ENCODE results near the gene NPHP4. TPM values are rescaled to one million over a fixed set of nuclear protein-coding genes. Genes with fewer than 3 reads are reported as not detected.

The NPHP4 gene
- total and polyA plus RNA-seq, 7 donors = 1.3 to 2.8 (median 1.8) TPM

DNA sequence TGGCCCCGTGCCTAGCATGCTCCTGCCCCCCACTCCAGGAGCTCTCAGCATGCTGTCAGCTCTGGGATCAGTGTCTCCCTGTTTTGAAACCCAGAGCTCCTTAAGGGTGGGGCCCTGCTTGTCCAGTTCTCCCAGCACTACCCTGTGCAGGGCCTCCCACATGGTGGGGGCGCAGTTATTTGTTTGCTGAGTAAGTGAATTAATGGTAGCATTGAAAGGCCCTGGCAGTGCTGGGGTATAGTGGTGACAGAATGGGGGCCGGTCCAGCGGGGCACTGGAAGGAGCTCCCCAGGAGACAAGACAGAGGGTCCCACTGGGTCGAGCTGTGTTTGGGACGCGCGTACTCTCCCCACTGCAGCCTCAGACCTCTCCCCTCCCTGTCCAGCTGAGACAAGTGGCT is 99.9 kb downstream of the NPHP4 start:
- no peak for TF ChIP-seq CTCF (IDR thresholded peaks at IDR 0.05)
- Histone ChIP-seq H3K36me3 (ENCODE audit: insufficient read depth in 1 of 2, low read depth in 1 of 2) (no peaks in the 10 kb centered on the region), H3K4me1 (no peaks in the 10 kb centered on the region), H3K27ac (no peak overlapping the region), H3K4me3 (no peak overlapping the region), H3K27me3 (ENCODE audit: insufficient read depth in 3 of 3, low read length in 2 of 3) (no peaks in the 10 kb centered on the region), H3K9me3 (no peaks in the 10 kb centered on the region)
- intact Hi-C loops (cut with DNase I) = no loop called here
- WGBS, 3 donors = 95 to 97% (median 96%) methylated on average over 7 to 8 of the region's 8 CpGs
- peak in 1 of 2 donors; percentile 13 for DNase-seq
- ATAC-seq = no peak

DNA sequence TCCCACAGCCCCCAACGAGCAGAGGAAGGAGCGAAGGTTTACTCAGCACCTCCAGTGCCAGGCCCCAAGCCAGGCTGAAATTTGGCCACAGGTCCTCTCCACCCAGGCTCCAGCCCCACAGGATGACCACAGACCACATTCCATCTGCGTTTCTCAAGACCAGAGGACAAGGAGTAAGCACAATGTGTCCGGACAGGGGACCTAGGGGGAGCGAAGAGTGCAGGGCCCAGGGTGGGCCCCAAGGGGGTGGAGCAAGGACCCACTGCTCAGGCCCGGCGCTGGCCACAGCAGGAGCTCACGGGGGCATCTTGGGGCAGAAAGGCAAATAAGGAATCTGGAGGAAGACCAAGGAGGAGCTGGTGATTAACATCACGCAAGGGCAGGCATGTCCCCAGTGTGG is 100.5 kb downstream of the NPHP4 start:
- intact Hi-C loops (cut with DNase I) = no loop called here
- no peaks in the 10 kb centered on the region for H3K36me3 ChIP-seq (ENCODE audit: insufficient read depth in 1 of 2, low read depth in 1 of 2)
- H3K4me3 ChIP-seq = no peak overlapping the region
- H3K9me3 ChIP-seq = no peaks in the 10 kb centered on the region
- H3K4me1 ChIP-seq = no peaks in the 10 kb centered on the region
- no peak for TF ChIP-seq CTCF (IDR thresholded peaks at IDR 0.05)
- H3K27me3 ChIP-seq (ENCODE audit: insufficient read depth in 3 of 3, low read length in 2 of 3) = no peaks in the 10 kb centered on the region
- H3K27ac ChIP-seq = no peak overlapping the region
- peak in 1 of 2 donors; percentile 22 for DNase-seq
- ATAC-seq = no peak
- 66 to 74% (median 69%) methylated on average over 9 of the region's 9 CpGs for WGBS, 3 donors

DNA sequence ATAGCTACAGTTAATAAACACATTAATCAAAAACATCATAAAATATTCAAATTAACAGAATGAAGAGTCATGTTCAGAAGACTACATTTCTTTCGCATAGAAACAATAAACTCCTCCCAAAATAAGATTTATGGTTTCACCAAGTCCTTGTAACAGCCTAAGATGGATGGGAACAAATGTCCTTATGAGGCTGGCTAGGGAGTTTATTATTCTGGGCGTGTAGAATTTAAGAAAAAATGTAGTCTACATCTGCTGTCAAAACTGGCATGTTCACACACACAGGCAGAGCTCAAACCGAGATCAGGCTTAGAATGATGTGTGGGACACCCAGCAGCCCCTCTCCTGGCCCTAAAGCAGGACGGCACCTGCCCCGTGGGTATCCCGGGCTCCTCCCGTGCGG is 101.1 kb downstream of the NPHP4 start:
- H3K4me3 ChIP-seq = no peak overlapping the region
- no peaks in the 10 kb centered on the region for H3K27me3 ChIP-seq (ENCODE audit: insufficient read depth in 3 of 3, low read length in 2 of 3)
- intact Hi-C loops (cut with DNase I) = no loop called here
- TF ChIP-seq CTCF (IDR thresholded peaks at IDR 0.05) = no peak
- H3K36me3 ChIP-seq (ENCODE audit: insufficient read depth in 1 of 2, low read depth in 1 of 2) = no peaks in the 10 kb centered on the region
- ATAC-seq = no peak
- H3K4me1 ChIP-seq = no peaks in the 10 kb centered on the region
- WGBS, 3 donors = 46 to 59% (median 50%) methylated on average over 8 of the region's 8 CpGs
- no peak overlapping the region for H3K27ac ChIP-seq
- DNase-seq = peak in 1 of 2 donors; percentile 22
- no peaks in the 10 kb centered on the region for H3K9me3 ChIP-seq

- intact Hi-C loops (cut with DNase I) = no loop called here
- Histone ChIP-seq H3K36me3 (ENCODE audit: insufficient read depth in 1 of 2, low read depth in 1 of 2) (no peaks in the 10 kb centered on the region), H3K9me3 (no peaks in the 10 kb centered on the region), H3K4me1 (no peaks in the 10 kb centered on the region), H3K27ac (no peak overlapping the region), H3K4me3 (no peak overlapping the region), H3K27me3 (ENCODE audit: insufficient read depth in 3 of 3, low read length in 2 of 3) (no peaks in the 10 kb centered on the region)
- no peak for TF ChIP-seq CTCF (IDR thresholded peaks at IDR 0.05)
- 82 to 84% (median 82%) methylated on average over 22 of the region's 22 CpGs for WGBS, 3 donors
- peak in 1 of 2 donors; percentile 38 for DNase-seq
- no peak for ATAC-seq
Observed at GRCh38 chr1:5890346-5891106, 101.7 kb downstream of the NPHP4 start.

- Histone ChIP-seq H3K27me3 (ENCODE audit: insufficient read depth in 3 of 3, low read length in 2 of 3) (no peaks in the 10 kb centered on the region), H3K36me3 (ENCODE audit: insufficient read depth in 1 of 2, low read depth in 1 of 2) (no peaks in the 10 kb centered on the region), H3K27ac (no peak overlapping the region), H3K4me3 (no peak overlapping the region), H3K4me1 (no peaks in the 10 kb centered on the region), H3K9me3 (no peaks in the 10 kb centered on the region)
- ATAC-seq (no peak), DNase-seq (peak in 1 of 2 donors; percentile 57)
- intact Hi-C loops (cut with DNase I) = no loop called here
- no peak for TF ChIP-seq CTCF (IDR thresholded peaks at IDR 0.05)
- WGBS, 3 donors = 56 to 68% (median 63%) methylated on average over 12 of the region's 12 CpGs
Observed at GRCh38 chr1:5889901-5890300, 102.3 kb downstream of the NPHP4 start.
